HG03460 (cell line): Measurements from ENCODE around the gene CLEC16A.
"Not testable (repeated sequence)": the region's sequence is repeated elsewhere in the genome, so short reads cannot be mapped to it uniquely, and the experiment has no call there.

Experiments used
- ATAC-seq: cut with Tn5 transposase; IDR thresholded peaks from one replicate; pipeline ENCODE4 v1.9.1; 2021; ENCODE audit not compliant: unreplicated experiment

The CLEC16A gene

GRCh38 chr16:11094075-11094856, 149.9 kb downstream of the CLEC16A start:
- peak; percentile 68 for ATAC-seq

GRCh38 chr16:11094857-11095565, 150.6 kb downstream of the CLEC16A start:
- ATAC-seq, result no peak

DNA sequence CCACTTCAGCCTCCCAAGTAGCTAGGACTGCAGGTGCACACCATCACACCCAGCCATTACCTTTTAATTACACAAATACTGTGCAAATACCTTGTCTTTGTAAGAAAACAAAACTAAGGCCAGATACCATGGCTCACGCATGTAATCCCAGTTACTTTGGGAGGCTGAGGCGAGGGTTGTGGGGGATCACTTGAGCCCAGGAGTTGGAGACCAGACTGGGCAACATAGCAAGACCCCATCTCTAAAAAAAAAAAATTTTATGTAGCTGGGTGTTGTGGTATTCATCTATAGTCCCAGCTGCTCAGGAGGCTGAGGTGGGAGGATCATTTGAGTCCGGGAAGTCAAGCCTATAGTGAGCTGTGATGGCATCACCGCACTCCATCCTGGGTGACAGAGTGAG, 151.6 kb downstream of the CLEC16A start:
- no peak for ATAC-seq

- ATAC-seq, result no peak
Measured at GRCh38 chr16:11097094-11097786, 152.9 kb downstream of the CLEC16A start.

DNA sequence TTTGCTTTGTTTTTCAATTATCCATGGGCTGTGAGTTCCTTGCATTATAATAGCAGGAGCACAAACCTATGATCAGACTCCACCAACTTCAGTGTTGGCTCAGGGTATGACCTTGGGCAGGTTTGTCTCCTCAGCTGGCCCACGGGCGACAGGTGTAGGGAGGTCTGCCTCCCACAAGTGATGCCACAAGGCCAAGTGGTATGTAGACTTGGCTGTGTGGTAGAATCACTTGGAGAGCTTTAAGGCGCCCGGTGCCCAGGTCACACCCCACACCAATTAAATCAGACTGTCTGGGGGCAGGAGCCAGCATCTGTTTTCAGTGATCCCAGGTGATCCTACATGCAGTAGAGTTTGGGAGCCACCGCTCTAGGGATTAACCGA, 153.4 kb downstream of the CLEC16A start:
- ATAC-seq, result no peak

DNA sequence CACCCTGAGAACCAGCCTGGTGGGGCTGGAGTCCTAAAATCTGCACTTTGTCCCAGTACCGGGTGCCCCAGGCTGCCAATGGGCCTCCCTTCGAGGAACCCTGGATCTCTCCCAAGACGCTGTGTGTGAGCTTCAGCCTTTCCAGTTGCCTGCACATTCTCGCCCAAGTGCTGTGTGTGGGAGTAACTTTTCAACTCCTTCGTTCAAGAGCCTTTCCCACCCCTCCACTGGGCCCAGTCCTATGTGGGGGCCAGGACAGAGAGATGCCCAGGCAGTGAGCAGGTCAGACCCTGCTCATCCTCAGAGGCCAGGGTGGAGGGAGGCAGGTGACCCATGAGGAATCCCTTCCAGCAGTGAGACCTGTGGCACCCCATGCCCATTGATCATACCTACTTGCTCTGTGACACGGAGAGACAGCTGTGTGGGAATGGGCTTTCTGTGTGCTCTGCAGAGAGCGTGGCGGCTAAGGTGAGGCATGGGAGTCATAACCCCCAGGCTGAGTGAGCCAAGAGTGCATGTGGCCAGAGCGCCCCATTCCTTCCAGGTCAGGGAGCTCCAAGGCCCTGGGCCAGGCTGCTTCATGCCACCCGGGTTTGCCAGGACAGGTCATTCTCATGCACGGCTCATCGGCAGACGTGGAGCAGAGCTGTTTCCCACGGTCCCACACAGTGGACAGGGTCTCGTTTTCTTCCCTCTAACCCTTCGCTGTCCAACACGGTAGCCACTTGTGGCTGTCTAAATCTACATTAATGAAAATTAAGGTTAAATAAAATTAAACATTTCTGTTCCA, 154.4 kb downstream of the CLEC16A start:
- ATAC-seq, result no peak

- no peak for ATAC-seq
Measured at GRCh38 chr16:11099672-11100205, 155.4 kb downstream of the CLEC16A start.

DNA sequence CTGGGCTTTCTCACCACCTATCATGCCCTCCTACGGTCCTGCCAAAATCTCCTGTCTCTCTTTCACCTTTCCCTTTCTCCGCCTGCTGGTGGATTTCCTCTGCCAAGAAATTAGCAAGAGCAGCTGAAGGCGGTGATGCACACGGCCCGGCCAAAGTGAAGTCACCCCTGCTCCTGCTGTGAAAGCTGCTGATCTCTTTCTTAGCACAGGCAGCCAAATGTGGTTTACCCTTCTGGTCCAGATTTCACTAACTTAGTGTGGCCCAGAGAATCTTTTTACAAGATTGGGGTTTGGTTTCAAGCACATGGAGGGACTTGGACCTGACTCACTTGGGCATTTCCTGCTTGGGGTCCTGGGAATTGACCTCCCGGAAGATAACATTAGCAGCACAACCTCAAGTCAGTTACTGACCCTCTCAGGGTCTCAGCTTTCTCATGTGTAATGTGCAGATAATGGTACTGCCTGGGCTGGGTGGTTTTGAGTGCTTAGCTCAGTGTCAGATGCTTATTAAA, 155.9 kb downstream of the CLEC16A start:
- no peak for ATAC-seq

- no peak for ATAC-seq
Measured at GRCh38 chr16:11101283-11101682, 156.9 kb downstream of the CLEC16A start.

- no peak for ATAC-seq
Measured at GRCh38 chr16:11101695-11102522, 157.5 kb downstream of the CLEC16A start.

- no peak for ATAC-seq
Measured at GRCh38 chr16:11102523-11102898, 158.1 kb downstream of the CLEC16A start.

- not testable (repeated sequence) for ATAC-seq
Measured at GRCh38 chr16:11103301-11103700, 158.9 kb downstream of the CLEC16A start.

DNA sequence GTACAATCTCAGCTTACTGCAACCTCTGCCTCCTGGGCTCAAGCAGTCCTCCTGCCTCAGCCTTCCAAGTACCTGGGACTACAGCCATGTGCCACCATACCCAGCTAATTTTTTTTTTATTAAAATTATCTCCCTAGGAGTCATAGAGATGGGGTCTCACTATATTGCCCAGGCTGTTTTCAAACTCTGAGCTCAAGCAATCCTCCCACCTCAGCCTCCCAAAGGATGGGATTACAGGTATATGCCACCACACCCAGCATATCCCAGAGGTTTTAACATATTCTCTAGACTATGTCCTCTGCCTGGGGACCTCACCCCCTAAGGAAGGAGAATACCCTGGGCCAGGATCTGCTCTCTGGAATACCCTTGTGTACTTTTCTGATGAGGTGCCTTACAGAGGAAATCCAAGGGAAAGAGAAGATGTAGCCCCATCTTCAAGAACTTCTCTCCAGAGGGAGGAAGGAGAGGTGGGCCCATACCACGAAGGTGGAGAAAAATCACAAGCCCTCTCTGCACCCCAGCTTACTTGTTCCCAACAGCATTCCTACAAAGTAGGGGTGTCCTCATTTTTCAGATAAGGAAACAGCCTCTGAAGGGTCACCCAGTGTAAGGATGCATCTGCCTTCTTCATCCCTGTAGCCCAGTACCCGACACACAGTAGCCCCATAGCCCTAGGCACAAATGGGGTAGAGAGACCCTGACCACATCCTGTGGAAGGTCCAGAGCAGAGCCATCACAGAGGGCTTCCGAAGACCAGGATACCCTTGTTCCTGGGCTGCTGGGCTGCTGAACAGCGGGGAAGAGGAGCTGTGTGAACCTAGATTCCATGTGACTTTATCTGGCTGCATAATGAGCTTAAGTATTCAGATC, 160.0 kb downstream of the CLEC16A start:
- peak; percentile 19 for ATAC-seq

- peak; percentile 71 for ATAC-seq
Measured at GRCh38 chr16:11105038-11105903, 160.9 kb downstream of the CLEC16A start.

GRCh38 chr16:11106726-11107125, 162.4 kb downstream of the CLEC16A start:
- no peak for ATAC-seq

DNA sequence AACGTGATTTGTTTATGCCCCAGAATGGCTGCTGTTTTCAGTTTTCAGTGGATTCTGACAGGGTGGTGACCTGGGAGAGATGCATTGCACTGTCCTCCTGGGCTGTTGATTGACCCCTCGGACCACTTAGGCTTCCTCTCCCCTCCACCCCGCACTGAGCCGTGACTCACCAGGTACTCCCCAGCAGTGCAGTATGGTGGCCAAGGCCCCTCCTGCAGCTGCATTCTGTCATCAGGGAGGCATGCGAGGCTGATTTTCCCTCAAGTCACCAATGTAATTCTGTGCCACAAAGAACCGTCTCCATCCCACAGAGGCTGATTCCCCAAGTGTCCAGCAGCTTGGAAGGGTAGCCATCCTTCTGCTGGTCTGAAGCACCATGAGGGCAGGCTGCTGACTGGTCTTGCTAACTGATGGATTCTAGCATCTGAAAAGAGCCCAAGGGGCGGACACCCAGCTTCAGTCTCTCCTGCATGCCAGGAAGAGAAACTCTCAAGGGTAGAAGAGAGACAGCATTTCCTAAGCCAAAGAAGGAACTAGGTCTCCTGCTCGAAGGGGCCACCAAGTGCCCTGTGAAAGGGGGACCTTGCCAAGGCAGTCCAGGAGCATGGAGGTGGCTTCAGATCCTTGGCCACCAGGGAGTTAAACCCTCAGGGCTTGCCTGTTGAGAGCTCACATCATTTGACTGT, 163.6 kb downstream of the CLEC16A start:
- no peak for ATAC-seq

DNA sequence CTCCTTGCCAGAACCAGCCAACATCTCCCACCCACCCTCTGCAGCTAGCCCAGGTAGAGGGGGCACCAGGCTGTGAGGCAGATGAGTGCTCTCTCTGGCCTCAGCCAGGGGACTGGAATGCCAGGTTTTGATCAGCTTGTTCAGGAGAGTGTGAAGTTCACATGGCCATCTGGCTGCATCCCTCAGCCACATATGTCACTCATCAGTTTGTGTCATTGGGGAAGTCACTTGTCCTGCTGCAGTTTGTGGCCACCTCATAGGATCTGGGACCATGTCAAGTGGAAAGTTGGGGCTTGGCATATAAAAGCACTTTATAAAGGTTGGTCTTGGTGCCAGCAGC, 164.1 kb downstream of the CLEC16A start:
- no peak for ATAC-seq
